VCaP (cell line): ENCODE results near the gene WBP1L.
"Not testable (repeated sequence)": the region's sequence is repeated elsewhere in the genome, so short reads cannot be mapped to it uniquely, and the experiment has no call there.

Experiments
- H3K27ac ChIP-seq: fragments of 450-650 bp; 2 replicates; pipeline ENCODE4 v1.5.1; 2017
- CTCF ChIP-seq: fragments of 450-650 bp; conservative IDR thresholded peaks from 2 replicates; pipeline ENCODE4 v1.5.1; 2017; ENCODE audit warnings: mild to moderate bottlenecking, moderate library complexity

WBP1L gene

DNA sequence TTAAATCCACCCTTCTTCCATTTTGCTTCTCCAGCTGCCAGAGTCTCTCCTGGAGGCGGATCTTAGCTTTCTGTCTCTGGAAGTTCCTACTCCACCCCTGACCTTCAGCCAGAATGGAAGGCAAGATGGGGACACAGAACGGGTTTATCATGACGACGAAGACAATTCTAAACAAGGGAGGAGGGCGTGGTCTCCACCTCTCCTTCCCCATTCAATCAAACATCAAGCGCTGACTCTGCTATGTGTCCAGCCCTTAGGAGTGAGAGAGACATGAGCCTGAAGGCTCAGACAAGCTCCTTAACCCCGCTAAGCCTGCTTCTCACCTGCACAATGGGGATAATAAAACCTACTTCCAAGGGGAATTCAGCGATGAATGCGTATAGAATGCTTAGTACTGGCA is 90.4 kb downstream of the WBP1L start:
- no peak for TF ChIP-seq CTCF
- H3K27ac ChIP-seq = no peak overlapping the region

DNA sequence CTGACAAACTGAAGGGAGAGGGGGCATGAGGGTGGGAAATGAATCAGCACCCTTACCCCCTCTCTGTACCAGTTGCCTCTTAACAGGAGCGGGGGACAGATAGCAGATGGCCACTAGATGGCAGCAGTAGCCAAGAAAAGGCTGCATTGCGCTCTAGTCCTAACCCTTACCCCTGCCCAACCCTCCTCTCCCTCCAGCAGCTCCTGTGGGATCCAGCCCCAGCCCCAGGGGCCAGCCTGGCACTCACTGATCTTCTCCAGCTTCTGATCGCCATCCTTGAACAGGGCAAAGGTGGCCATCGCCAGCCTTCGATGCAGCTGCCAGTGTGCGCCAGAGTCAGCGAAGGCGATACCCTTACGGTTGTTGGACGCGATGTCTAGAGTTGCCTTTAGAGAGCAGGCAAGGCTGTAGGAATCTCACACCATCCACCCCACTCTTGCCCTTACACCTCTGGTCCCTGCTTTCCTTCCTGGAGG is 91.3 kb downstream of the WBP1L start:
- peak; percentile 81 for TF ChIP-seq CTCF
- H3K27ac ChIP-seq = no peak overlapping the region

- H3K27ac ChIP-seq = no peak within 1 kb of the TSS
- TF ChIP-seq CTCF = no peak
Observed at GRCh38 chr10:102837230-102837721, 93.5 kb downstream of the WBP1L start, which contains the start of gene CYP17A1. TSS of gene CYP17A1 (minus strand) at chr10:102837413. CDS start at chr10:102837361, 52 bp downstream.

GRCh38 chr10:102838276-102838927 is 94.7 kb downstream of the WBP1L start:
- H3K27ac ChIP-seq = not testable (repeated sequence)

DNA sequence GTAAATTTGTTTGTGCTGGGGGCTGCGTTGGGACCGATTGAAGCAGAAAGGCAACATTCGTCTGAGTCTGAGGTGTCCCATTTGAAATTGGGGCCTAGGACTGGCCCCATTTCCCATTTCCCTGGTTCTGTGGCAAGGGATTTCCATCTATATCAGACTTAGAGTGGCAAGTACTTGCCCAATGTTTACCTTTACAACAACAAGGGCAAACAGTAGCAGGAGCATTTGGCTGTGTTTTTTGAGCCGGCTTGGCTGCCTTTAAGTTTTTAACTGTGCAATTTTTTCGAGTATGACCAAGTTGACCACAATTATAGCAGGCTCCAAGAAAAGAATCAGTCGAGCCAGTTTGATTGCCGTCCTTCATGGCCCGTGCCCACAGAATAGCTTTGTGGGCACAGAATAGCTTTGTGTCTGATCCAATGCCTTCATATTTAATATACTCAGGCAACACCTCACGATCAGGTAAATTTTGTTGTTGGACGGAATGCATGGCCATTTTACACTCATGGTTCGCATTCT is 98.1 kb downstream of the WBP1L start:
- TF ChIP-seq CTCF = no peak
- H3K27ac ChIP-seq = no peak overlapping the region

- H3K27ac ChIP-seq = not testable (repeated sequence)
Observed at GRCh38 chr10:102843139-102843538, 99.4 kb downstream of the WBP1L start.

DNA sequence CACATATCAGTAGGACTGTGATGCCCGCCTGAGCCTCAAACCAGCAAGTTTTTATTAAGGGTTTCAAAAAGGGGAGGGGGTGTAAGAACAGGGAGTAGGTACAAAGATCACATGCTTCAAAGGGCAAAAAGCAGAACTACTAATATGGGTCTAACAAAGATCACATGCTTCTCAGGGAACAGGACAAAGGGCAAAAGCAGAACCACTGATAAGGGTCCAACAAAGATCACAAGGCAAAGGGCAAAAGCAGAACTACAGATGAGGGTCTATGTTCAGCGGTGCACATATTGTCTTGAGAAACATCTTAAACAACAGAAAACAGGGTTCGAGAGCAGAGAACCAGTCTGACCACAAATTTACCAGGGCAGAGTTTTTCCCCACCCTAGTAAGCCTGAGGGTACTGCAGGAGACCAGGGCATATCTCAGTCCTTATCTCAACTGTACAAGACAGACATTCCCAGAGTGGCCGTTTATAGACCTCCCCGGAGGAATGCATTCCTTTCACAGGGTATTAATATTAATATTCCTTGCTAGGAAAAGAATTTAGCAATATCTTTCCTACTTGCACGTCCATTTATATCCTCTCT is 100.5 kb downstream of the WBP1L start:
- H3K27ac ChIP-seq = not testable (repeated sequence)

GRCh38 chr10:102845352-102845902 is 101.7 kb downstream of the WBP1L start:
- no peak overlapping the region for H3K27ac ChIP-seq
- TF ChIP-seq CTCF = no peak

DNA sequence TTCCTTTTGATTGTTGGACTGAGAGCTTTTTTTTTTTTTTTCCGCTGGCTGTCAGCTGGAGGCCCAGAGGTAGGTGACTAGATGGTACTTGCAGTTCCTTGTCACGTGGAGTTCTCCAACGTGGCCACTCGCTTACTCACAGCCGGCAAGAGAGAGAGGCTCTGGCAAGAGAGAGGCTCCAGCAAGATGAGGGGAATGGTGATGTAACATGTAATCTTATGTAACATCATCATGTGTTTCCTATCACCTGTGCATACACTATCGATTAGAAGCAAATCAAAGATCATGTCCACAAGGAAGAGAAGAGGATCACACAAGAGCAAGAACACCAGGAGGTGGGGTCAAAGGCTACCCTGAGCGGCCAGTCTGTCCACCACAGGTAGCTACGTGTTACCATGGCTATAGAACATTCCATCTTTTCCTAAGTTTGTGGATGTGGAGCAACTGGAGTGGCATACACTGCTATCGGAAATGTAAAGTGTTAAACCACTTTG is 106.3 kb downstream of the WBP1L start:
- no peak overlapping the region for H3K27ac ChIP-seq
- TF ChIP-seq CTCF = no peak

DNA sequence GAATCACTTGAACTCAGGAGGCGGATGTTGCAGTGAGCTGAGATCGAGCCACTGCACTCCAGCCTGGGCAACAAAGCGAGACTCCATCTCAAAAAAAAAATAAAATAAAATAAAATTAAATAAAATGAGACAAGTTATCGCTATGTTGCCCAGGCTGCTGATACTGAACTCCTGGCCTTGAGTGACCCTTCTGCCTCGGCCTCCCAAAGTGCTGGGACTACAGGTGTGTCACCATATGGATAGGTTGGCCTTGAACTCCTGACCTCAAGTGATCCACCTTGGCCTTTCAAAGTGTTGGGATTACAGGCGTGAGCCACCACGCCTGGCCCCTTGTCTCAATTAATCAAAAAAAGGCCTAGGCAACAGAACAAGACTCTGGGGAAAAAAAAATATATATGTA is 109.5 kb downstream of the WBP1L start:
- H3K27ac ChIP-seq = not testable (repeated sequence)

GRCh38 chr10:102855731-102856436 is 112.1 kb downstream of the WBP1L start:
- not testable (repeated sequence) for H3K27ac ChIP-seq
